ENCODE results near the gene EXOC4. TPM values are rescaled to one million over a fixed set of nuclear protein-coding genes. Genes with fewer than 3 reads are reported as not detected.
A peak's percentile ranks its signal among the peaks of the same experiment; 100 is the strongest.

The EXOC4 gene
- total and polyA plus RNA-seq, 2 donors from 2014 or later, result 22.8 to 78.7 TPM

DNA sequence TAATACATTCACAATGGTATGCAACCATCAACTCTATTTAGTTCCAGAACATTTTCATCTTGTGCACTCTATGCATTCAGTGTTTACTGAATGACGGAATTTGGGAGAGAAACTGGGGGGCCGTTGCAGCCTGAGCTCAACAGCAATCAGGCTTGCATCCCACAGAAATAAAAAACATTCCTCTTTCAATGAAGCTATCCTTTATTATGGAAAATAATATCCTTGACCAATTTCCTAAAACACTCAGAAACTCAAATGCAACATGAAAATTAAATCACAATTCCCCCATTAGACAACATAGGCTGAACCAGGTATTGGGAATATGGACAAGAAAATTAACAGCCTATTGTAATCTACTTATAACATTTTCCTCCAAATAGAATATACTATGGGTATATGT is 6.3 kb upstream of the EXOC4 start:
- Histone ChIP-seq H3K9ac (ENCODE audit: low read length in 3 of 3) (no peak overlapping the region), H3K27me3 (ENCODE audit: control insufficient read depth, insufficient read depth, low read length) (no peaks in the 10 kb centered on the region), H3K4me3 (ENCODE audit: low read length in 3 of 3) (no peak overlapping the region), H3K27ac (ENCODE audit: low read depth in 2 of 2, low read length in 2 of 2) (no peak overlapping the region), H3K36me3 (ENCODE audit: control insufficient read depth in 2 of 3, insufficient read depth in 3 of 3, low read length in 3 of 3) (no peaks in the 10 kb centered on the region), H3K9me3 (ENCODE audit: control insufficient read depth in 2 of 3, insufficient read depth in 1 of 3, low read length in 3 of 3) (no peaks in the 10 kb centered on the region), H3K4me1 (ENCODE audit: control insufficient read depth in 2 of 3, insufficient read depth in 2 of 3, low read depth in 1 of 3, low read length in 3 of 3) (no peaks in the 10 kb centered on the region)
- FAIRE-seq, result no peak
- no peak for DNase-seq
- TF ChIP-seq, protein P1, sequence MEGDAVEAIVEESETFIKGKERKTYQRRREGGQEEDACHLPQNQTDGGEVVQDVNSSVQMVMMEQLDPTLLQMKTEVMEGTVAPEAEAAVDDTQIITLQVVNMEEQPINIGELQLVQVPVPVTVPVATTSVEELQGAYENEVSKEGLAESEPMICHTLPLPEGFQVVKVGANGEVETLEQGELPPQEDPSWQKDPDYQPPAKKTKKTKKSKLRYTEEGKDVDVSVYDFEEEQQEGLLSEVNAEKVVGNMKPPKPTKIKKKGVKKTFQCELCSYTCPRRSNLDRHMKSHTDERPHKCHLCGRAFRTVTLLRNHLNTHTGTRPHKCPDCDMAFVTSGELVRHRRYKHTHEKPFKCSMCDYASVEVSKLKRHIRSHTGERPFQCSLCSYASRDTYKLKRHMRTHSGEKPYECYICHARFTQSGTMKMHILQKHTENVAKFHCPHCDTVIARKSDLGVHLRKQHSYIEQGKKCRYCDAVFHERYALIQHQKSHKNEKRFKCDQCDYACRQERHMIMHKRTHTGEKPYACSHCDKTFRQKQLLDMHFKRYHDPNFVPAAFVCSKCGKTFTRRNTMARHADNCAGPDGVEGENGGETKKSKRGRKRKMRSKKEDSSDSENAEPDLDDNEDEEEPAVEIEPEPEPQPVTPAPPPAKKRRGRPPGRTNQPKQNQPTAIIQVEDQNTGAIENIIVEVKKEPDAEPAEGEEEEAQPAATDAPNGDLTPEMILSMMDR (IDR thresholded peaks at IDR 0.05; ENCODE audit: borderline replicate concordance, extremely low read depth, insufficient read depth), result no peak
- intact Hi-C loops (cut with DNase I), result no loop called here

DNA sequence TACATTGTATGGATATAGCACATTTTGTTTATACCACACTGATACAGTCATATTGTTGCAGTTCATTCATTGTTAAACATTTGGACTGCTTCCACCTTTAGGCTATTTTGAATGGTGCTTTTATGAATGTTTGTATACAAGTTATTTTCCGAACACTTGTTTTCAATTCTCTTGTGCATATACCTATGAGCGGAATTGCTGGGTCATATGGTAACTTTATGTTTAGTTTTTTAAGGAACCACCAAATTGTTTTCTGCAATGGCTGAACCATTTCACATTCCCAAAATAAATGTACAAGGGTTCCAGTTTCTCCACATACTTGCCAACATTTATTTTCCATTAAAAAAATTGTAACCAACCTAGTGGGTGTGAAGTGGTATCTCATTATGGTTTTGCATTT is 4.0 kb upstream of the EXOC4 start:
- no peak overlapping the region for H3K9ac ChIP-seq (ENCODE audit: low read length in 3 of 3)
- DNase-seq (no peak), FAIRE-seq (no peak)
- TF ChIP-seq, protein P1 (IDR thresholded peaks at IDR 0.05; ENCODE audit: borderline replicate concordance, extremely low read depth, insufficient read depth), result no peak
- no peak overlapping the region for H3K27ac ChIP-seq (ENCODE audit: low read depth in 2 of 2, low read length in 2 of 2)
- intact Hi-C loops (cut with DNase I), result no loop called here
- H3K4me1 ChIP-seq (ENCODE audit: control insufficient read depth in 2 of 3, insufficient read depth in 2 of 3, low read depth in 1 of 3, low read length in 3 of 3), result no peaks in the 10 kb centered on the region
- H3K4me3 ChIP-seq (ENCODE audit: low read length in 3 of 3), result no peak overlapping the region
- H3K27me3 ChIP-seq (ENCODE audit: control insufficient read depth, insufficient read depth, low read length), result no peaks in the 10 kb centered on the region
- H3K36me3 ChIP-seq (ENCODE audit: control insufficient read depth in 2 of 3, insufficient read depth in 3 of 3, low read length in 3 of 3), result no peaks in the 10 kb centered on the region
- H3K9me3 ChIP-seq (ENCODE audit: control insufficient read depth in 2 of 3, insufficient read depth in 1 of 3, low read length in 3 of 3), result no peaks in the 10 kb centered on the region

DNA sequence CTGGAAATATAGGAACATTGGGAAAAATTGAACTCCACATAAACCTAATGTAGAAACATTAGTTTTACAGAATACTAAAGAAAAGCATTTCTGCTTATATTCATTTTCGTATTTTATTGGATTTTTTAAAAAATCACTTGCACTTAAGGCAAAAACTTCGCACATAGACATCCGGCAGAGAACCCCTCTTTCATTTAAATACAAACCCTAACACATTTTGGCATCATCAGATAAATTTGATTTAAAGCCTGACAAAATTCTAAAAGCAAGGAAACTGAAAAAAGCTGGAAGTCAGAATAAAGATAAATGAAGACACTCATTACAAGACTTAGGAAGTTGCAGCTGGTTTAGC is 396 bp upstream of the EXOC4 start:
- intact Hi-C loops (cut with DNase I), result no loop called here

More for the DNA sequence above, 396 bp upstream of the EXOC4 start:
- H3K4me3 ChIP-seq (ENCODE audit: low read length in 3 of 3), result peak overlapping the region in 2 of 3 donors; percentile 33 to 73
- H3K9me3 ChIP-seq (ENCODE audit: control insufficient read depth in 2 of 3, insufficient read depth in 1 of 3, low read length in 3 of 3), result no peaks in the 10 kb centered on the region
- H3K27ac ChIP-seq (ENCODE audit: low read depth in 2 of 2, low read length in 2 of 2), result no peak overlapping the region
- H3K9ac ChIP-seq (ENCODE audit: low read length in 3 of 3), result no peak overlapping the region
- H3K27me3 ChIP-seq (ENCODE audit: control insufficient read depth, insufficient read depth, low read length), result no peaks in the 10 kb centered on the region
- TF ChIP-seq, protein P1 (IDR thresholded peaks at IDR 0.05; ENCODE audit: borderline replicate concordance, extremely low read depth, insufficient read depth), result no peak
- DNase-seq (no peak), FAIRE-seq (no peak)
- no peaks in the 10 kb centered on the region for H3K36me3 ChIP-seq (ENCODE audit: control insufficient read depth in 2 of 3, insufficient read depth in 3 of 3, low read length in 3 of 3)
- no peaks in the 10 kb centered on the region for H3K4me1 ChIP-seq (ENCODE audit: control insufficient read depth in 2 of 3, insufficient read depth in 2 of 3, low read depth in 1 of 3, low read length in 3 of 3)

All from kidney (tissue), 14 donors.